ENCODE results near the gene C1QTNF1.

C1QTNF1 gene

DNA sequence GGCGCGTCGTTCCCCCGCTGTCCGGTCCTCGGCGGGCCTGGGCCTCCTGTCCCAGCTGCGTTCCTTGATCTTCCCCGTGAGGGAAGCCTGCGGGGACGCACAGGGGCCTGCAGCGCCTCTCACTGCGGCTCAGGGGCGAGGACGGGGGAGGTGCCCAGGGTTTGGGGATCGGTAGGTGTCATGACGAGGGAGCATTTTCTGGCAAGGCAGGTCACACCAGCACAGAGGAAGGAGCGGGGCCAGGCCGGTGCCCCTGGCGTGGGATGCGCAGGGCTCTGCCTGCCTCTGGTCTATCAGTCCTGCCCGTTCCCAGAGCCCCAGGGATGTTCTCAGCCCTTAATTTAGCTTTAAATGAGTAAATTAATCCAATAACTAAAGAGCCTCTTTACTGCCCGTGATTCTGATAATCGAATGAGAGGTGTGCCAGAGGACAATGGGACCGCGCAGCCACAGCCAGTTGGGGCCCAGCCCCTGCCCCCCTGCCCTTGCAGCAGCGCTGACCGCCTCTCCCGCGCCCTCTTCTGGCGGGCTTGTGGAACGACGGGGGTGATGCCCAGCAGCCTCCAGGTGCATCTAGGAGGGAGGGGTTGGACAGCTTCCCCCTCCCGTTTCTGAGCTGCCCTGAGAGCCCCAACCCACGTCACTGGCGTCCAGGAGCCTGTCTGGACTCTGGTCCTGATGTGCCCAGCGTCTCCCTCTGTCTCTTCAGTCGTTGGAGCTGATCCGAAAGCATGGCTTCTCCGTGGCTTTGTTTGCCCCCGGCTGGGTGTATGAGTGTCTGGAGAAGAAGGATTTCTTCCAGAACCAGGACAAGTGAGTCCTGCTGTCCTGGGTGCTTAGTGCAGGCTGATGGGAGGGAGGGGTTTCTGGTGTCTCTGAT is 58.6 kb downstream of the C1QTNF1 start:
- peak; percentile 60 to 61 for DNase-seq

DNA sequence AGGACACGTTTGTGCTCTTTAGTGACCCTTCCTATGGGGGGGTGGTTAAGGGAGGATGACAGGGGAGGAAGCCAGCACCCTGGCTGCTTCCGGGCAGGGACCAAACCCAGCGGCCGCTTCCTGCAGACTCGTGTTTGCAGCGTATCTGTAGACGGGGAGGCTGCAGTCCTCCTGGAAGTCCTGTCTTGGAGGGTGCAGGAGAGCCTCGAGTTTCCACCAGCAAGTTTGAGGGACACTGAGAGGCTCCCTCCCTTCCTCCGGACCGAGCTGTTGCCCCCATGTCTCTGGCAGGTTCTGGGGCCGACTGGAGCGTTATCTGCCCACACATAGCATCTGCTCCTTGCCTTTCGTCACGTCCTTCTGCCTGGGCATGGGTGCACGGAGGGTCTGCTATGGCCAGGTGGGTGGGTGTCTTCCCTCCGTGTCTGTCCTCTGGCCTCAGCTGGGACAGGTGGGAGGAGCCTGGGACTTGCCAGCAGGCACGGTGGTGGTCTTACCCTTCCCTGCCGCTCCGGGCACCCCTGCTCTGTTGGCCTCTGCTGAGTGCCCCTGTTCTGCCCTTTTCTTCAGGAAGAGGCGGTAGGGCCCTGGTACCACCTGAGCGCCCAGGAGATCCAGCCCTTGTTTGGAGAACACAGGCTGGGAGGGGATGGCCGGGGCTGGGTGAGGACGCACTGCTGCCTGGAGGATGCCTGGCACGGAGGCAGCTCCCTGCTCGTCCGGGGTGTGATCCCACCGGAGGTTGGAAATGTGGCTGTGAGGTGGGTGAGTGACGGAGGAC is 59.4 kb downstream of the C1QTNF1 start:
- no peak for DNase-seq

DNA sequence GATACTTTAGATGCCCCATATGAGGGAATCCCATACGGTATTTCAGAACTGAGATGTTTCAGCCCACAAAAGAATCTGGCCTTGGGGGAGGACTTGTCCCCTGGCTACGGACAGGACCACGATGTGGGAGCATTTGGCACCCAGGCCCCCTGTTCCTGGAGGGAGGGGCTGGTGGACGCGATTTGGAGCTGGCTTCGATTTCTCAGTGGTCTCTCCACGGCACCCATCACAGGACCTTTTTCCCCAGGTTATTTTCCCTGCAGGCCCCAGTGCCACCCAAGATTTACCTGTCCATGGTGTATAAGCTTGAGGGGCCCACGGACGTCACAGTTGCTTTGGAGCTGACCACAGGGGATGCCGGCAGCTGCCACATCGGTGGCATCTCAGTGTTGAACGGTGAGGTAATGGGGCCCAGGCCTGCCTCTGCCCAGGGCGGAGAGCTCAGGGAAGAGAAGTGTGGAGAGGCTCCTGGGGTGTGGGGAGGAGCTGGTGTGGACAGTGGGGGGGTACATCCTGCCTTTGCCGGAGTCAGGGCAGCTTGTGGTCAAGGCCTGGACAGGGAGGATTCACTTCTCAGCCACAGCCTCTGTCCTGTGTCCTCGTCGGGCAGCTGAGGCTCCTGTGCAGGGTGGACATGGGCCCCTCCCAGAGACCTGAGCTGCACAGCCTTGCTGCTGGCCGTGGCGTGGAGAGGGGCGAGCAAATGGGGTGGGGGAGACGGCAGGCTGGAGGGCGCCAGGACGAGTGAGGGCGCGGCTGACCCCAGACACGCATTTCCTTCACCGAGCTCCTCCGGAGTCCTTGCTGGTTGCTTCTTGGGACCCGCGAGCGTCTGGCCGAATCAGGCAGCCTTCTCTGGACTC is 60.6 kb downstream of the C1QTNF1 start:
- DNase-seq: no peak

DNA sequence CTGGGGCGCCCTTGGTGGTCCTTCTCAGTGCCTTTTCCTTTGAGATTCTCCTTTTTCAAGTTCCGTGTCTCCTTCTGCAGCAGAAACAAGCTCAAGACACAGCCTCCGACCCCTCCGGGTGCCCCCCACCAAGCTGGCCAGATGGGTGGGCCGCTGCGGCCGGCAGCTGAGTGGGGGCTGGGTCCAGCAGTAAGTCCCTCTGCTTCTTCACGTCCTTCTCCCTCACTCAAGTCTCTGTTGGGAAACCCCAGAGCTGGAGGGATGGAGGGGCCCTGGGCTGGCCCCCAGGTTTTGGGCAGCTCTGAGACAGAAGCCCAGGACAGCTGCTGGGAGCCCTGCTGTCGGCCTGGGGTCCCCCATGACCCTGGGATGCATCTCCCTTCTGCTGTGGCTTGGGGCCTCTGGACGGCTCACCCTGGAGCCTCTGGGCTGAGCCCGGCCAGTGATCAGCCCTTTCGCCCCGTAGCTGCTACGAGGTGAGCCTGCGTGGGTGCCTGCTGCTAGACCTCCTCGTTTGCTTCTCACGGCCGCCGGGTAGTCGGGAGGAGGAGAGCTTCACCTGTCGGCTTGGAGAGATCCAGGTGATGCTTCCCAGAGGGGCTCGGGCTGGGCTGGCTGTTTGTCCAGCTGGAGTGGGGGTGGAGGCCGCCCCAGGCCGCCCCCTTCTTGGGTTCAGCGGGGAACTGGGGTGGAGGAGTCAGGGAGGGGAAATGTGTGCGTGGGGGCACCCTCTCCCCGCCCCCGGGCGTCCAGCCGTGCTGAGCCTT is 61.4 kb downstream of the C1QTNF1 start:
- no peak for DNase-seq

DNA sequence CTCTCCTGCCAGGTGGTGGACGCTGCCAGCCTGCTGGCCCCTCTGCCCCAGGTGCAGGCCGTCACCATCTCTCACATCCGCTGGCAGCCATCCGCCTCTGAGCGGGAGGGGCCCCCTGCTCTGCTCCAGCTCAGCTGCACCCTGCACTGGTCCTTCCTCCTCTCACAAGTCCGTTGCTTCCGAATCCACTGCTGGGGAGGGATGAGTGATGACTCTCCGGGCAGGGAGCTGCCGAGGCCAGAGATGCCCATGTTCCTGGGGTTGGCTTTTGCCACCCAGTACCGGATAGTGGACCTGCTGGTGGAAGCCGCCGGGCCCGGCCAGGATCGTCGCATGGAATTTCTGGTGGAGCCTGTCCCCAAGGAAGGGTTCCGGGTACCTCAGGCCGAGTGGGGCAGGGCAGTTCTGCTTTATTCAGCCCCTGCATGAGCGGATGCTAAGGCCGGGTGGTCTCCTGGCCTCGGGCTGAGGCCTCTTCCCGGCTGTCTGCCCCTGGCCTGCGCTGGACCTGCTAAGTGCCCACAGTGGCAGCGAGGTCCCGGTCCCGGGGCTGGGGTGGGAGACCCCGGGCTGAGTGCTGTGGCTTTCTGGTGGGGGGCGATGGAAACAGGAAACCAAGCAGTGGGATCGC is 62.1 kb downstream of the C1QTNF1 start:
- DNase-seq: no peak

DNA sequence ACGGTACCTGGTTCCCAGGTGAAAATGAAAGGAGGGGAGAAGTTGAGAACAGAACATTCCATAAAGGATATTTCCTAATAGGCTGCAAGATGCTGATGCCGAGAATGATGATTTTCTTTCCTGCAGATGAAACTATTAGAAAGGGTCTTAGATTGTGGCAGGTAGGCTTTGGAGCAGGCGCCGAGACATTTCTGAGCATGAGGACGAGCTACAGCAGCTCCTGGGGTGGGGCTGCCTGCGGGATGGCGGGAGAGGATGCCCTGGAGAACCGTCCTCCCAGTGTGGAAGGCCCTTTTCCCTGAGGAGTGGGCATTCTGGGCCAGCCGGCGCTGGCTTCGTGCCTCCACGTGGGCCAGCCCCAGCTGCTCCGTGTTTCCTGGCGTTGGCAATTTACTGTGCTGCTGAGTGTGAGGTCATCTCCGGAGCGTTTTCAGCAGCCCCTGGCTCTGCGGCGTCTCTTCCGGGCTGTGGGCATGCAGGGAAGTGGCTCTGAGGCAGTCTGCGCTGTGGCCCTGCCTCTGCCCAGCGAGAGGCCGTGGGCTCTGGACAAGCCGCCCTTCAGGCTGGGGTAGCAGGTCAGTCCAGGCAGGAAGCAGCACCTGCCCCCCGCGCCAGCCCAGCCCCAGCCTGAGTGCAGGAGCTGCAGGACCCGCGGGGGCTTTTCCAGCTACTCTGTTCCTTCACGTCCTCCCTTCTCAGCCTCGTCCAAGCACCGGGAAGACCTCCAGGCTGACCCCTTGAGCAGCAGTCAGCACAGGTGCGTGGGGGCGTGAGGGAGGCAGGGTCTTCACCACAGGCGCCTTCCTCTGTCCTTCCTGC is 62.8 kb downstream of the C1QTNF1 start:
- DNase-seq: no peak

DNA sequence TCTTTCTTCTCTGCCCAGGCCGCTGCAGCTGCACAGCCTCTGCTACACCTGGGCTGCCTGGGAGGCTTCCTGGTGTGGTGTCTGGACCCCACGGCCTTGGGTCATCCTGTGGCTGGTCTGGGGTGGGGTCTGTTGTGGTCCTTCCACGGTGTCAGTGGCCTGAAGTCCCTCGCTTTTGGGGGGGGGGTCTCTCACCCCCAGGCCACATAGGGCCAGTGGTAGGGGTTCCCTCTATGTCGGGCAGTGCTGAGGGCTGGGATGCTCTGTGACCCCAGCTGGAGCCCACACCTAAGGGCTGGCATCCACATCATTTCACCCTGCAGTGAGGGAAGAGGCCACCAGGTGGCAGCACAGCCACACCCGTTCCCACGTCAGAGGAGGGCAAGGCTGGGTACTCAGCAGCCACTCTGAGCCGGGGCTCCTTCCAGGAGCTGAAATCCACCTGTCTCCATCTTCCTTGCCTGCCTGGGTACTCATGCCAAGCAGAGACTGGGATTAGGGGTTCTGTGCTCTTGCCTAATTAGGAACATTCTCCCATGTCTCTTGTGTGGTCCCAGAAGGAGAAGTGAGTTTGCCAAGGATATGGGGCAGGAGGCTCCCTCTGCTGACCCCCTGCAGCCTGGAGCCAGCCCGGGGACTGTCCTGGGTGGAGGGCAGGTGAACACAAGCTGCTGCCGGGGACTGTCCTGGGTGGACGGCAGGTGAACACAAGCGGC is 63.6 kb downstream of the C1QTNF1 start:
- DNase-seq: peak; percentile 80 to 86

DNA sequence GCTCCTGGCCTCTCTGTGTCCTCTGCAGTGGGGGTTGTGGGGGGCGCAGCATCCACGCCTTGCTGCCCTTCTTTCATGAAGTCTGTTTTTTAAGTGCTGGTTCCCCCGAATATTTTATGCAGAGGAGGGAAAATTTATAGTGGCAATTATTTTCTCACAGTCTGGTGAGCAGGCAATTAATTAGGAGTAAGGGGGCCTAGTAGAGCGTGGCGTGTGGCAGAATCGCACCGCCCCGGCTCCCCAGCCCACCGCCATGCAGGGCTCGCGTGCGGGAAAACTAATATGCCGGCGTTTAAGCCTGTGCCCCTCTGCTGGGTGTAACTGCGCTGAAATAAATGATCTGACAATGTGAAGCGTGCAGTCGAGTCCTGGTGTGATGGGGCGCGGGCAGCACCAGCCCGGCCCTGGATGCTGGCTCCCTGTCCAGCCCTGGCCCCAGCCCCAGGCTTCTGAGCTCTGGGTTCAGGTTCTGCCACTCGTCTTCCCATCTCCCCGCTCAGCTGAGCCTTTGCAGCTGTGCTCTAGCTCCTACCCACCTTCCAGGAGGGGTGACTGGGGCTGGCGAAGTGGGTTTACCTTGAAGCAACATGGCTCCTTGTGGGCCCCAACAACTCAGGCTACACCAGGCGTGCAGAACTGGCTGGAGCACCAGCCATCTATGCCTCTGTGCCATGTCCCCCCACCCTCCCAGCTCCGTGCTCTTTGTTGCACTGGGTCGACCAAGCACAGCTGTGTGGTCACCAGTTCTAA is 64.5 kb downstream of the C1QTNF1 start:
- DNase-seq: no peak

DNA sequence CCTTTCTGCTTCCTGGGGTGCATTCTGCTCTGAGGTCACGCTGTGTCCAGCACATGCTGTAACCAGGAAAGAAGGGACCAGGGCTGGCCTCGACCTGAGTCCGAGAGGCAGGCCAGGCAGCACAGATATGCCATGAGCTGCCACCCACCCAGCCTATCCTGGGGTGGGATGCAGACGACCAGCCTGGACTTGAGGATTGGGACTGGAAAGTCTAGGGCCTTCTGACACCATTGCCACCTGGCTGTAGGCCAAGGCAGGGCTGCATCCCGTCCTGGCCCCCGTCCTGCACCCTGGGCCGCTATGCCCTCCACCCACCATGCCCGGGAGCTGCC is 65.0 kb downstream of the C1QTNF1 start:
- DNase-seq: no peak

DNA sequence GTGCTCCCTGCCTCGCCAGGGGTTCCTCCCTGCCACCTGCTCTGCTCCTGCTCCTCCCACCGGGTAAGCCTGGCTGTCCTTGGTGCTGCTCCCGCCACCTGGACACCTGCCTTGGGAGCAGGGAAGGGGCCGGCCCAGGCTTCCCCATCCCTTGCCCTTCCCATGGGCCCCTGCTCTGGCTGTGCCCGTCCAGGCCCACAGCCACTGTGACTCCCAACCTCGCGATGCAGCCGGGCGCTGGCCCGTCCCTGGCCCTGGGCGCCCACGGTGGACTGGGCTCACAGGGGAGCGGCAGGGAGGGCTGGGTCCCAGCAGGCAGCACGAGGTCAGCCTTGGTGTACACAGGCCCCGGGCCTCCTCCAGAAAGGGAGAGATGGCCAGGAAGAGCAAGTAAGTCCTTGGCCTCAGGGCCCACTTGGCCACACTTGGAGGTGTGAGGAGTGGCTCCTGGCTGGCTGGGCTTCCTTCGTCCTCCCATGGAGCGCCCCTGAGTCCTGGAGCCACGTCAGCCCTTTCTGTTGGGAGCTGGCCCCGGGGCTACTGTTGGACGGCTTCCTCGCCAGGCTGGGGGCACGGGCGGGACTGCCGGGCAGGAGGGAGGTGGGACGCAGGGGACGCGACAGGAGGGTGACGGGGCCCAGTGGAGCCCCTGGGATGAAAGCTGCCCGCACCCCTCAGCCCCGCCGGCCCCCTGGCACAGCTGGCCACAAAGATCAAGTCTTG is 65.9 kb downstream of the C1QTNF1 start:
- DNase-seq: no peak

DNA sequence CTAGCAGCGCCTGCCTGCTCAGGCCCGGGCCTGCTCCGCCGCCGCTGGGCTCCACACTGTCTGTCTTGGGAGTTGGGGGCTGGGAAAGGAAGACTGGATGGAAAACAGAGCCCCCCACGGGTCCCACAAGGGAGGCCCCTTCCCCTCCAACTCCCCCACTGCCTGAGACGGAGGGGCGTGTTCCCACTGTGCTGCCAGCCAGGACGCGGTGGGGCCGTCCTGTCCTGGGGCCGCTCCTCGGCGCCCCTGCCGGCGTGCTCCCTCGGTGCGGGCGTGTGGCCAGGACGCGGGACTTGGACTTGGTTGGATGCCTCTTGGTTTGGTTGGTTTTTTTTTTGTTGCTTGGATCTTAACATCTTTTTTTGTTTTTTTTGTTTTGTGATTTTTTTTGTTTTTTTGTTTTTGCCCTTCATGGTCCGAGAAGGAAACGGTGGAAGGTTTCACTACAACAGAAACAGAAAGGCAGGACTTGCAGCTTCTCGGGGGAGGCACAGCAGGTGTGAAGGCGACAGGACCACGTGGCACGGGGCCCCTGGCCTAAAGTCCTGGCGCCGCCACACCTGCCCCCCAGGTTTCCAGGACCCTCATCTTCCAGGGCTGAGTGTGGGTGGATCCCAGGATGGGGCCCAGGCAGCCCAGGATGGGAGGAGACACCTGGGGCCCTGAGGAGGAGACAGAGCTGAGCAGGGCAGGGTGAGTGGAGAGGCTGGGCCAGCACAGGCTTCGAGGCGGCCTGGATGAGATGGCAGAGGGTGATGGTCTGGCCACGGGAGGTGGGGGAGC is 66.7 kb downstream of the C1QTNF1 start:
- DNase-seq: no peak

DNA sequence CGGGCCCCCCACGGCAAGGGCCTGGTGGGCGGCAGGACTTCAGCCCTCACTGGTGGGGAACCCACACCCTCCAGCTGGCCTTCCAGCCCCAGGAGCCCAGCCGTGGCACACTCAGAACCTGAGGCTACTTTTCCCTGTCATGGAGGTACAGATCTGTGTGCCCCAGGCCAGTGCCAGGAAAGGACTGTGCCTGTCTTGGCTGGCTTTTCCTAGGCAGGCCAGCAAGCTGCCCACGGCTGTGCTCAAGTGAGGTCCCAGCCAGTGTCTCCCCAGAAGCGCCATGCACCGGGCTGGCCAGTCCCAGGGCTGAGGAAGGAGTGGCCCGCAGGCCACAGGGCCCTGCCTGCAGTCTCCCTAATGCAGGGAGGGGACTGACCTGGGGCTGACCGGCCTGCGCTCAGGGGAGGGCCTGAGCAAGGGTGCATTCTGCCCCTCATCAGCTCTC is 67.3 kb downstream of the C1QTNF1 start:
- no peak for DNase-seq

DNA sequence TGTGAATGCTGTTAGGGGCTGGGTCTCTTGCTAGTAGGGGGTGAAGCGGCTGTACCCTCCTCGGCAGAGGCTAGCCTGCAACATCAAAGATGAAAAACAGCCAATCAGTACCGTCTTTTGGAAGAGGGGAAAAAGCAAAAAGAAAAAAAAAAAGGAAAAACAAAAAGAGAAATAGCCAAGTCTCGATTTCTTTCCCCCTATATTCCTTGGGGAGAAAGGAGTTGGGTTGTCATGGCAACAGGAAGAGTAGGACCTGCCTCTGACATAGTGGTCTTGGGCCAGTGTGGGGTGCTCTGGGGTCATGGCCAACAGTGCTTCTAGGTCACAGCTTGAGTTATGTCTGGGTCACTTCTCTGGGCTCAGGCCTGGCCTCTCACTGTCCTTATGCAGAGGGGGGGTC is 68.6 kb downstream of the C1QTNF1 start:
- DNase-seq: no peak

DNA sequence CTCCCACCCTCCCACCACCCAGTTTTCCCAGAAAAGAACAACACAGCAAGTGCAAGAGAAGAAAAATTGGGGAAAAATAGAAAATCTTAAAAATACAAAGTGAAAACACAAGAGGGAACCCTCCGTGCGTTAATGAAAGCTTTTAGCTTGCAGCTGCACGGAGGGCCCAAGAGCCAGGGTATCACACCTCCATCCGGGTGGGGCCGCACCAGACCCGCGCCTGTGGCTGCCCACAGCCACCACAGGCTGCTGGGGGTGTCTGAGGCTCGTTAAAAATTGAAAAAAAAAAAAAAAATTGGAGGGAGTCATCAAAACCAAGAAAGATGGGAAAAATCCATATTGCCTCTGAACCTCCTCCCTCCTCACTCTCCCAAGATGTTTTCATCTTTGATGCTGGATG is 69.3 kb downstream of the C1QTNF1 start:
- DNase-seq: no peak

DNA sequence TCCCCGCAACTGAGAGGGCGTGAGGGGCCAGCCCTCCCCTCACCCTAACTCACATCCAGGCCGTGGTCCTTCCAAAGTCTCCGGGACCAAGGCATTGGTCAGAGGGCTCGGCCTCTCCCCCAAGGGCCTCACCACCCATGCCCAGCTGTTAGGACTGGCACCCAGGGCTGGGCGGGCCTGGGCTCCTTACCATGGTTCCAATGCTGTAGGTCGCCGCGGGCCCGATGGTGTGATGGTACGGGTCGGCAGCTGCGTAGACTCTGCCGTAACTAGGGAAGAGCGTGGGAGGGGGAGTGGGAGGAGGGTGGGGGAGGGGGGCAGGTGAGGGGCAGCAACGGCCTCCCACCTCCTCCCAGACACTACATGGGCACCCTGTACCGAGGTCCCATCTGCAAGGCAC is 70.3 kb downstream of the C1QTNF1 start:
- DNase-seq: no peak

DNA sequence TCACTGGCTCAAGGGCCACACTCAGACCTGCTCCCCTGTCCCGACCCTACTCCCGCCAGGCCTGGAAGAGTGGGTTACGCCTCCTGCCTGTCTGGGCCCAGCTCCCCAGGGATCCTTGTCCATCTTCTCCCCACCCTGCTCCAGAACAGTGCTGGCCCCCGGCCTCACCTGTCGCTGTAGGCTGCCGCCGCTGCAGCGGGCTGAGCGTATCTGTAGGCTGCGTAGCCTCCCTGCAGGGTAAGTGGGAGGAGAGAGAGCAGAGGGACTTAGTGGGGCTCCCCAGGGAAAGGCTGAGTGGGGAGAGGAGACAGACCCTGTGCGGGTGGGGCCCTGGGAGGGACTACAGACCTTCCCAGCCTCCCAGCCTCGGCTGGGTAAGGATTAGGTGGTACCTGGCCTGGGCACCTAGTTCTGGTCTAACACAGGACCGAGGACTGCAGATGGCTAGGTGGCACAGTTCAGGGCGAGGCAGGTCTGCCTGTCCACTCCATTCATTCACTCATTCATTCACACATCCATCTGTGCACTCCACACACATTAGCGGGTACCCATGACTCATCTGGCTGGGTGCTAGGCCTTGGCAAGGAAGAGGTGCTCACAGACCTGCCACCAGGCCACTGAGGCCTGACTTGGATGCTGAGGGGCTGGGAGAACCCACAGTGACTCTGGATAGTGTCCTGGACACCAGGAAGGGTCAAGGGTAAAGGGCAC is 71.5 kb downstream of the C1QTNF1 start:
- no peak for DNase-seq

DNA sequence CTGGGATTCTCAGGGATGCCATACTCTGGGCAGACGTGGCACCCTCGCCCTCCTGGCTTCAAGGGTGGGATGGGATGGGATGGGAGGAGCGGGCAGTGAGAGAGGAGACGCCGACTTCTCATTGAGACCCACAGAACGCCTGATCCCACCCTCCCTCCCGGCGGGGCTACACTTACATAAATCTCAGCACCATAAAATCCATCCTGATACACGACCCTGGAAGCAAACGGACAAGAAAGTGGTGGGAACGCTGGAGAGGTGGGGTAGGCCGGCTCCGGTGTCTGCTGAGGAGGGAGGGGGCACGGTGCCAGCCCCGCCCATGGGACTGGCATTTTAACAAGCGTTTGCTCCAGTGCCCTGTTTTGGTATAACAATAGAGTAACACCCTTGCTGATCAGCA is 72.5 kb downstream of the C1QTNF1 start:
- no peak for DNase-seq
